ENCODE results near the gene RPL13A.

Gene RPL13A

DNA sequence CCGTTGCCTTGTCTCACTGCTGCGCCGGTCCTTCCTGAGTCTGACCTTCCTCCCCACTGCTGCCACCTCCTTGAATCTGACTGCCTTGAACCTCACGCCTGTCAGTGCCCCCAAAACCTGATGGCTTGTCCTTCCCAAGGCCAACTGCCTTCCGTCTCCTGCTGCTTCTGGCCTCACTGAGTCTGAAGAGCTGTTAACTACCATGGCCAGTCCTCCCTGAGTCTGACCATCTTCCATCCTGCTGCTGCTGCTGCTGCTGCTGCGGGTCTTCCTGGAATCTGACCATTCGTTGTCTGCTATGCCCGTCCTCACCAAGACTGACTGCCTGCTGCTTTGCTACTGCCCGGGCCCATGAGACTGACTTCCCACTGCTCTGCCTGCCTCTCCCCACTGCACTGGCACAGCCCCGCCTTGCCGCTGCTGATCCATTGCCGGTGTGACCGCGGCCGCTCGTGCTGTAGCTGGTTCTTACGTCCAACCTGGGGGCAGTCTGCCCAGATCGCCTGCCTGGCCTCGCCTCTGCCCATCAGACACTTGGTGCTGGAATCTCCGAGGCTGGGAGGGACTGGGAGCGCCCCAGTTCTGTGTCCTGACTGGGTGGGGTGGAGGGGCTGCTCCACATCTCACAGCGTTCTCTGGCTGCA, 37.5 kb downstream of the RPL13A start:
- DNase-seq, result no peak
- peaks cover 15 to 16% of the 10 kb centered on the region in 2 donors for H3K4me1 Mint-ChIP-seq
- no peak for ATAC-seq (replicated peaks)
- H3K27me3 Mint-ChIP-seq, result peaks cover 0 to 6% of the 10 kb centered on the region in 2 donors
- H3K27ac Mint-ChIP-seq, result no peak overlapping the region
- H3K36me3 Mint-ChIP-seq, result peaks cover 2 to 6% of the 10 kb centered on the region in 2 donors
- H3K4me3 Mint-ChIP-seq, result no peak overlapping the region
- H3K9me3 Mint-ChIP-seq, result peaks cover 0 to 4% of the 10 kb centered on the region in 2 donors

GRCh38 chr19:49528211-49528771, 40.9 kb downstream of the RPL13A start:
- Mint-ChIP-seq H3K36me3 (peaks cover 2 to 6% of the 10 kb centered on the region in 2 donors), H3K4me3 (peak overlapping the region; percentile 86), H3K27me3 (peaks cover 0 to 6% of the 10 kb centered on the region in 2 donors), H3K27ac (no peak overlapping the region), H3K4me1 (peaks cover 20 to 21% of the 10 kb centered on the region in 2 donors), H3K9me3 (peaks cover 0 to 4% of the 10 kb centered on the region in 2 donors)
- ATAC-seq (replicated peaks), result no peak
- DNase-seq, result no peak

- DNase-seq, result no peak
- H3K4me1 Mint-ChIP-seq, result peaks cover 30 to 39% of the 10 kb centered on the region in 2 donors
- no peak overlapping the region for H3K27ac Mint-ChIP-seq
- no peak for ATAC-seq (replicated peaks)
- no peak overlapping the region for H3K4me3 Mint-ChIP-seq
- peaks cover 0 to 6% of the 10 kb centered on the region in 2 donors for H3K27me3 Mint-ChIP-seq
- H3K36me3 Mint-ChIP-seq, result peaks cover 2 to 6% of the 10 kb centered on the region in 2 donors
- peaks cover 0 to 4% of the 10 kb centered on the region in 2 donors for H3K9me3 Mint-ChIP-seq
These were observed 43.3 kb downstream of the RPL13A start for GRCh38 chr19:49530708-49531107.

- Mint-ChIP-seq H3K27ac (peak overlapping the region; percentile 66), H3K4me3 (peak overlapping the region; percentile 84 to 87), H3K36me3 (no peaks in the 10 kb centered on the region), H3K27me3 (no peaks in the 10 kb centered on the region), H3K4me1 (peaks cover 20 to 47% of the 10 kb centered on the region in 2 donors), H3K9me3 (no peaks in the 10 kb centered on the region)
- ATAC-seq (replicated peaks) (peak; percentile 81 to 89), DNase-seq (peak; percentile 78)
These were observed 46.4 kb downstream of the RPL13A start for GRCh38 chr19:49533551-49534488.

DNA sequence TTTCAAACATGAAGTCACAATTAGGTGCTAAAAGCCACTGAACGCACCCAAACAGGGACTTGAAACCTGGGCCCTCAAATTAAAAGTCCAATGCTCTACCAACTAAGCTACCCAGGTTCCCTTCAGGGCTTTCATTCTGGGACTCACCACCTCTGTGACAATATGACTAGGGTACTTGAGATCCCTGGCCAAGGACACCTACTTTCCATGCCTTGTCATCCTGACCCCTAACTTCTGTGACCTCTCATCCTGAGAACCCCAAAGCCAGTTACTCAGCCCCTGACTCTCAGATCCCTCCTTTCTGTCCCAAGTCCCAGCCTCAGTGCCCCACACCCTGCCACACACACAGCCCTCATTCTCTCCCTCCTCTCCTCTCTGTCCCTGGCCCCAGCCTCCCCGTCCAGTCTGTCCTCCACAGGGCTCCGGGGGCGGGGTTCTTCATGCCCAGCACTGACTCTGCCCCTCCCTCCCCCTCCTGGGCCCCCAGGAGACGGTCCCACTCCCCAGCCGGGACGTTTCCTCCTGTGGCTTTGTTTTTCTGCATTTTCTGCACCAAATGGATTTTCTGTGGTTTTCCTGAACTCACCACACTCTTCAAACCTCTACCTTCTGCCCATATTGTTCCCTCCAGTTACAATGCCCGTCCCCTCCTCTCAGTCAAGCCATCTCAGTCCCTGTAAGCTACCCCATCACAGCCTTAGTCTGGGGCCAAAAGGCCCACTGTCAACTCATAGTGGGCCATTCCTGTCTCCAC, 47.4 kb downstream of the RPL13A start:
- no peaks in the 10 kb centered on the region for H3K36me3 Mint-ChIP-seq
- no peaks in the 10 kb centered on the region for H3K27me3 Mint-ChIP-seq
- H3K27ac Mint-ChIP-seq, result peak overlapping the region; percentile 45
- H3K4me3 Mint-ChIP-seq, result peak overlapping the region; percentile 84 to 87
- ATAC-seq (replicated peaks) (no peak), DNase-seq (no peak)
- no peaks in the 10 kb centered on the region for H3K9me3 Mint-ChIP-seq
- peaks cover 20 to 48% of the 10 kb centered on the region in 2 donors for H3K4me1 Mint-ChIP-seq

DNA sequence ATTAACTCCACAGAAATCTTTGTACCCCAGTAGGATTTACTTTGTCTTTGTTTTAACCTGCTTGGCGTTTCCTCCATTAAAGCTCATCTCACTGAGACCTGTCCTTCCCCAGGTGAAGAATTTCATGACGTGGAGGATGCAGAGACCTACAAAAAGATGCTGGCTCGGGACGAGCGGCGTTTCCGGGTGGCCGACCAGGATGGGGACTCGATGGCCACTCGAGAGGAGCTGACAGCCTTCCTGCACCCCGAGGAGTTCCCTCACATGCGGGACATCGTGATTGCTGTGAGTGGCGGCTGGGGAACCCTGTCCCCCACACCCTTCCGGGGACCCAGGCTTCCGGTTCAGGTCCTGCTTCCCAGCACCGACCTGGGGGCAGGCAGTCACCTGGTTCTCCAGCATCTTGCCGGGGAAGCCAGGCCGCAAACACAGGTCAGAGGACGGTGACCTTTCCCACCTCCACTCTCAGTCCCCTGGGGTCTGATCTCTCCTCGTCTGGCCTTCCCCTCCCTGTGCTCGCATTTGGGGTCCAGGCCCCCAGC, 49.6 kb downstream of the RPL13A start:
- H3K4me3 Mint-ChIP-seq, result no peak overlapping the region
- DNase-seq, result no peak
- H3K36me3 Mint-ChIP-seq, result no peaks in the 10 kb centered on the region
- ATAC-seq (replicated peaks), result no peak
- no peaks in the 10 kb centered on the region for H3K9me3 Mint-ChIP-seq
- no peak overlapping the region for H3K27ac Mint-ChIP-seq
- no peaks in the 10 kb centered on the region for H3K27me3 Mint-ChIP-seq
- H3K4me1 Mint-ChIP-seq, result peaks cover 20 to 48% of the 10 kb centered on the region in 2 donors

GRCh38 chr19:49538643-49539042, 51.2 kb downstream of the RPL13A start:
- no peaks in the 10 kb centered on the region for H3K9me3 Mint-ChIP-seq
- ATAC-seq (replicated peaks), result no peak
- DNase-seq, result no peak
- H3K36me3 Mint-ChIP-seq, result no peaks in the 10 kb centered on the region
- no peaks in the 10 kb centered on the region for H3K27me3 Mint-ChIP-seq
- no peak overlapping the region for H3K4me3 Mint-ChIP-seq
- no peak overlapping the region for H3K27ac Mint-ChIP-seq
- H3K4me1 Mint-ChIP-seq, result peaks cover 14 to 39% of the 10 kb centered on the region in 2 donors

- no peak for ATAC-seq (replicated peaks)
- no peak for DNase-seq
- Mint-ChIP-seq H3K4me3 (no peak overlapping the region), H3K9me3 (no peaks in the 10 kb centered on the region), H3K27ac (no peak overlapping the region), H3K27me3 (no peaks in the 10 kb centered on the region), H3K4me1 (peaks cover 14 to 35% of the 10 kb centered on the region in 2 donors), H3K36me3 (no peaks in the 10 kb centered on the region)
These were observed 52.0 kb downstream of the RPL13A start for GRCh38 chr19:49539192-49539952.
